GM18499 (cell line): ENCODE results near the gene ANTKMT.
"Not testable (repeated sequence)": the region's sequence is repeated elsewhere in the genome, so short reads cannot be mapped to it uniquely, and the experiment has no call there.

Experiments
- ATAC-seq: cut with Tn5 transposase; IDR thresholded peaks from one replicate; pipeline ENCODE4 v1.9.1; 2021; ENCODE audit warnings: moderate number of reproducible peaks; ENCODE audit not compliant: insufficient read depth, unreplicated experiment

Gene ANTKMT

GRCh38 chr16:712740-713250 is 8.2 kb upstream of the ANTKMT start:
- not testable (repeated sequence) for ATAC-seq

- ATAC-seq, result no peak
These were observed 6.9 kb upstream of the ANTKMT start for GRCh38 chr16:714079-714478.

- ATAC-seq, result no peak
These were observed 6.1 kb upstream of the ANTKMT start, which contains the start of gene METRN for GRCh38 chr16:714558-715476. TSS of gene METRN (plus strand) at chr16:715118. CDS start at chr16:715290, 172 bp downstream.

- ATAC-seq, result no peak
These were observed 5.3 kb upstream of the ANTKMT start for GRCh38 chr16:715477-716199.

- no peak for ATAC-seq
These were observed 4.8 kb upstream of the ANTKMT start for GRCh38 chr16:716200-716568.

- ATAC-seq, result no peak
These were observed 4.1 kb upstream of the ANTKMT start for GRCh38 chr16:716768-717325.

GRCh38 chr16:717450-718245 is 3.3 kb upstream of the ANTKMT start:
- ATAC-seq, result no peak

GRCh38 chr16:718389-718788 is 2.6 kb upstream of the ANTKMT start:
- ATAC-seq, result no peak

- ATAC-seq, result no peak
These were observed 2.0 kb upstream of the ANTKMT start for GRCh38 chr16:718922-719321.

GRCh38 chr16:719815-720446 is 1.0 kb upstream of the ANTKMT start:
- no peak for ATAC-seq

GRCh38 chr16:720447-720989 is 428 bp upstream of the ANTKMT start:
- no peak for ATAC-seq

GRCh38 chr16:721765-722540 is 1.0 kb downstream of the ANTKMT start:
- no peak for ATAC-seq

- ATAC-seq, result no peak
These were observed 2.1 kb downstream of the ANTKMT start for GRCh38 chr16:722835-723633.

GRCh38 chr16:723695-724094 is 2.7 kb downstream of the ANTKMT start:
- ATAC-seq, result no peak

GRCh38 chr16:724188-725040 is 3.5 kb downstream of the ANTKMT start:
- no peak for ATAC-seq

GRCh38 chr16:725041-725376 is 4.1 kb downstream of the ANTKMT start:
- no peak for ATAC-seq
